HEK293 (cell line): Measurements from ENCODE around the gene LRRC27.

Source experiments
- MEIS1 ChIP-seq: sonication (generic); formaldehyde crosslinking; IDR thresholded peaks from 2 replicates; pipeline ENCODE4 v1.8.1; 2022; ENCODE audit warnings: missing genetic modification reagents, mild to moderate bottlenecking, borderline replicate concordance
- YY1 ChIP-seq: fragments of 450-650 bp; formaldehyde crosslinking; IDR thresholded peaks from 2 replicates; pipeline ENCODE4 v1.5.1; 2018; ENCODE audit warnings: missing biosample characterization, missing genetic modification characterization
- ZBTB8A ChIP-seq: fragments of 450-650 bp; formaldehyde crosslinking; IDR thresholded peaks from 2 replicates; pipeline ENCODE4 v1.5.1; 2016; ENCODE audit warnings: missing biosample characterization, missing genetic modification characterization
- ZEB2 ChIP-seq: fragments of 450-650 bp; formaldehyde crosslinking; IDR thresholded peaks from 2 replicates; pipeline ENCODE4 v1.5.1; 2016; ENCODE audit warnings: missing biosample characterization, missing genetic modification characterization
- ZNF292 ChIP-seq: fragments of 450-650 bp; formaldehyde crosslinking; IDR thresholded peaks from 2 replicates; pipeline ENCODE4 v1.5.1; 2016; ENCODE audit warnings: low read depth, missing biosample characterization, missing genetic modification characterization, borderline replicate concordance
- ZNF391 ChIP-seq: fragments of 450-650 bp; formaldehyde crosslinking; IDR thresholded peaks from 2 replicates; pipeline ENCODE4 v1.5.1; 2016; ENCODE audit warnings: low read depth, missing biosample characterization, missing genetic modification characterization, borderline replicate concordance
- ZNF530 ChIP-seq: fragments of 450-650 bp; formaldehyde crosslinking; IDR thresholded peaks from 2 replicates; pipeline ENCODE4 v1.5.1; 2016; ENCODE audit warnings: low read depth, missing biosample characterization, missing genetic modification characterization
- ZNF660 ChIP-seq: fragments of 450-650 bp; IDR thresholded peaks from 2 replicates; pipeline ENCODE4 v1.5.1; 2018; ENCODE audit warnings: missing biosample characterization, mild to moderate bottlenecking, missing genetic modification characterization
- TF ChIP-seq, protein P1 (sequence below): fragments of 450-650 bp; formaldehyde crosslinking; IDR thresholded peaks from 2 replicates; pipeline ENCODE4 v1.5.1; 2016; ENCODE audit warnings: missing biosample characterization, missing genetic modification characterization
- TF ChIP-seq, protein P2 (sequence below): fragments of 450-650 bp; formaldehyde crosslinking; IDR thresholded peaks from 2 replicates; pipeline ENCODE4 v1.5.1; 2016; ENCODE audit warnings: missing biosample characterization, missing genetic modification characterization, low read depth
- TF ChIP-seq, protein P3 (sequence below): fragments of 450-650 bp; formaldehyde crosslinking; IDR thresholded peaks from 2 replicates; pipeline ENCODE4 v1.5.1; 2016; ENCODE audit warnings: missing biosample characterization, missing genetic modification characterization
- TF ChIP-seq, protein P4 (sequence below): fragments of 450-650 bp; formaldehyde crosslinking; IDR thresholded peaks from 2 replicates; pipeline ENCODE4 v1.5.1; 2016; ENCODE audit warnings: missing biosample characterization, missing genetic modification characterization

DNA sequence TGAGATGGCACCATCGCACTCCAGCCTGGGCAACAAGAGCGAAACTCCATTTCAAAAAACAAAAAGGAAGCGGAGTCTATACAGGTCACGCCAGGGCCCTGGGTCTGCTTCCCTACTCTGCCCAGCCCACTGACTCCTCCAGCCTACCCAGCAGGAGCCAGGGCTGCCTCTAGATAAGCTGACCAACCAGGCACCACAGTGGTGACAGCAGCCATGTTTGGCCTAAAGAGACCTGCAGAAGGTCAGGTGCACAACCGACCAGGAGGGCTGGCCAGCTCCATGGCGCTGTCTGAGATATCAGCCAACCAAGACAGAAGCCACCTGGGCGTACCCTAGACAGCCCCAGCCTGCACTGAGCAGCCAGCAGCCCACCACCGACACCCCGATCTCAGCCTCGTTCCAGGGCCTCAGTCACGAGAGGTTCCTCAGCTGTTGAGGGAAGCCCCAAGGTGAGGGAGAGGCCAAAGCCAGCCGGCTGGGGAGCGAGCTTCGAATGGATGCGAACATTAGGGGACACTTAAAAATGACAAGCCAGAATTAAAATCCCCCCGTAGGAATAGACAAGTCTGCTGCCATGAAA, 40.6 kb downstream of the LRRC27 start:
- TF ChIP-seq, protein P1, sequence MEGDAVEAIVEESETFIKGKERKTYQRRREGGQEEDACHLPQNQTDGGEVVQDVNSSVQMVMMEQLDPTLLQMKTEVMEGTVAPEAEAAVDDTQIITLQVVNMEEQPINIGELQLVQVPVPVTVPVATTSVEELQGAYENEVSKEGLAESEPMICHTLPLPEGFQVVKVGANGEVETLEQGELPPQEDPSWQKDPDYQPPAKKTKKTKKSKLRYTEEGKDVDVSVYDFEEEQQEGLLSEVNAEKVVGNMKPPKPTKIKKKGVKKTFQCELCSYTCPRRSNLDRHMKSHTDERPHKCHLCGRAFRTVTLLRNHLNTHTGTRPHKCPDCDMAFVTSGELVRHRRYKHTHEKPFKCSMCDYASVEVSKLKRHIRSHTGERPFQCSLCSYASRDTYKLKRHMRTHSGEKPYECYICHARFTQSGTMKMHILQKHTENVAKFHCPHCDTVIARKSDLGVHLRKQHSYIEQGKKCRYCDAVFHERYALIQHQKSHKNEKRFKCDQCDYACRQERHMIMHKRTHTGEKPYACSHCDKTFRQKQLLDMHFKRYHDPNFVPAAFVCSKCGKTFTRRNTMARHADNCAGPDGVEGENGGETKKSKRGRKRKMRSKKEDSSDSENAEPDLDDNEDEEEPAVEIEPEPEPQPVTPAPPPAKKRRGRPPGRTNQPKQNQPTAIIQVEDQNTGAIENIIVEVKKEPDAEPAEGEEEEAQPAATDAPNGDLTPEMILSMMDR (tag by site-specific recombination): no peak
- TF ChIP-seq, protein P2, sequence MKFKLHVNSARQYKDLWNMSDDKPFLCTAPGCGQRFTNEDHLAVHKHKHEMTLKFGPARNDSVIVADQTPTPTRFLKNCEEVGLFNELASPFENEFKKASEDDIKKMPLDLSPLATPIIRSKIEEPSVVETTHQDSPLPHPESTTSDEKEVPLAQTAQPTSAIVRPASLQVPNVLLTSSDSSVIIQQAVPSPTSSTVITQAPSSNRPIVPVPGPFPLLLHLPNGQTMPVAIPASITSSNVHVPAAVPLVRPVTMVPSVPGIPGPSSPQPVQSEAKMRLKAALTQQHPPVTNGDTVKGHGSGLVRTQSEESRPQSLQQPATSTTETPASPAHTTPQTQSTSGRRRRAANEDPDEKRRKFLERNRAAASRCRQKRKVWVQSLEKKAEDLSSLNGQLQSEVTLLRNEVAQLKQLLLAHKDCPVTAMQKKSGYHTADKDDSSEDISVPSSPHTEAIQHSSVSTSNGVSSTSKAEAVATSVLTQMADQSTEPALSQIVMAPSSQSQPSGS (tag by site-specific recombination): no peak
- TF ChIP-seq, protein P3, sequence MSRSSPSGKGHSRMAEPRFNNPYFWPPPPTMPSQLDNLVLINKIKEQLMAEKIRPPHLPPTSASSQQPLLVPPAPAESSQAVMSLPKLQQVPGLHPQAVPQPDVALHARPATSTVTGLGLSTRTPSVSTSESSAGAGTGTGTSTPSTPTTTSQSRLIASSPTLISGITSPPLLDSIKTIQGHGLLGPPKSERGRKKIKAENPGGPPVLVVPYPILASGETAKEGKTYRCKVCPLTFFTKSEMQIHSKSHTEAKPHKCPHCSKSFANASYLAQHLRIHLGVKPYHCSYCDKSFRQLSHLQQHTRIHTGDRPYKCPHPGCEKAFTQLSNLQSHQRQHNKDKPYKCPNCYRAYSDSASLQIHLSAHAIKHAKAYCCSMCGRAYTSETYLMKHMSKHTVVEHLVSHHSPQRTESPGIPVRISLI (tag by site-specific recombination): no peak
- TF ChIP-seq ZBTB8A (tag by site-specific recombination): no peak
- no peak for TF ChIP-seq ZNF292 (tag by site-specific recombination)
- TF ChIP-seq, protein P4, sequence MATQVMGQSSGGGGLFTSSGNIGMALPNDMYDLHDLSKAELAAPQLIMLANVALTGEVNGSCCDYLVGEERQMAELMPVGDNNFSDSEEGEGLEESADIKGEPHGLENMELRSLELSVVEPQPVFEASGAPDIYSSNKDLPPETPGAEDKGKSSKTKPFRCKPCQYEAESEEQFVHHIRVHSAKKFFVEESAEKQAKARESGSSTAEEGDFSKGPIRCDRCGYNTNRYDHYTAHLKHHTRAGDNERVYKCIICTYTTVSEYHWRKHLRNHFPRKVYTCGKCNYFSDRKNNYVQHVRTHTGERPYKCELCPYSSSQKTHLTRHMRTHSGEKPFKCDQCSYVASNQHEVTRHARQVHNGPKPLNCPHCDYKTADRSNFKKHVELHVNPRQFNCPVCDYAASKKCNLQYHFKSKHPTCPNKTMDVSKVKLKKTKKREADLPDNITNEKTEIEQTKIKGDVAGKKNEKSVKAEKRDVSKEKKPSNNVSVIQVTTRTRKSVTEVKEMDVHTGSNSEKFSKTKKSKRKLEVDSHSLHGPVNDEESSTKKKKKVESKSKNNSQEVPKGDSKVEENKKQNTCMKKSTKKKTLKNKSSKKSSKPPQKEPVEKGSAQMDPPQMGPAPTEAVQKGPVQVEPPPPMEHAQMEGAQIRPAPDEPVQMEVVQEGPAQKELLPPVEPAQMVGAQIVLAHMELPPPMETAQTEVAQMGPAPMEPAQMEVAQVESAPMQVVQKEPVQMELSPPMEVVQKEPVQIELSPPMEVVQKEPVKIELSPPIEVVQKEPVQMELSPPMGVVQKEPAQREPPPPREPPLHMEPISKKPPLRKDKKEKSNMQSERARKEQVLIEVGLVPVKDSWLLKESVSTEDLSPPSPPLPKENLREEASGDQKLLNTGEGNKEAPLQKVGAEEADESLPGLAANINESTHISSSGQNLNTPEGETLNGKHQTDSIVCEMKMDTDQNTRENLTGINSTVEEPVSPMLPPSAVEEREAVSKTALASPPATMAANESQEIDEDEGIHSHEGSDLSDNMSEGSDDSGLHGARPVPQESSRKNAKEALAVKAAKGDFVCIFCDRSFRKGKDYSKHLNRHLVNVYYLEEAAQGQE (tag by site-specific recombination): no peak
- TF ChIP-seq YY1 (tag by site-specific recombination): no peak
- TF ChIP-seq MEIS1 (CRISPR knock-in tag): no peak
- TF ChIP-seq ZEB2 (tag by site-specific recombination): no peak
- TF ChIP-seq ZNF391: no peak
- no peak for TF ChIP-seq ZNF660 (tag by site-specific recombination)
- TF ChIP-seq ZNF530 (tag by site-specific recombination): no peak
